HEK293 (cell line): ENCODE measurements around the gene NGRN.

Experiments
- CTCF ChIA-PET: fragments of 350-600 bp; formaldehyde crosslinking; extraction: SDS; loops from one replicate; lab custom pipeline; 2021; ENCODE audit warnings: antibody characterized with exemption; lab: Yijun Ruan, JAX
- POLR2A ChIA-PET: fragments of 300-600 bp; formaldehyde crosslinking; extraction: SDS; loops from one replicate; lab custom pipeline; 2020; ENCODE audit warnings: antibody characterized with exemption, inconsistent platforms; lab: Yijun Ruan, JAX
- H3K27ac ChIP-seq: fragments of 200-500 bp; sonication (Bioruptor generic); 2 replicates; pipeline ENCODE4 v1.5.1; 2014; ENCODE audit warnings: low read depth, low read length, control low read depth, inconsistent platforms; ENCODE audit errors: extremely low read depth
- H3K36me3 ChIP-seq, 2 experiments: fragments of 200-500 bp in 1 of 2; sonication (Bioruptor generic) in 1 of 2; 1 replicate in 1 of 2; 2 replicates in 1 of 2; pipeline ENCODE4 v1.5.1; 2014 to 2017; ENCODE audit warnings: inconsistent platforms in 2 of 2, low read length in 2 of 2; ENCODE audit not compliant: control insufficient read depth in 2 of 2, insufficient read depth in 1 of 2
- H3K4me1 ChIP-seq: fragments of 200-500 bp; sonication (Bioruptor generic); 2 replicates; pipeline ENCODE4 v1.5.1; 2014; ENCODE audit warnings: mild to moderate bottlenecking, low read length, inconsistent platforms; ENCODE audit not compliant: control insufficient read depth, insufficient read depth
- H3K4me3 ChIP-seq: 2 replicates; pipeline ENCODE4 v1.5.1; 2011; ENCODE audit warnings: low read depth, mild to moderate bottlenecking, control low read depth, low read length, moderate library complexity
- H3K9me3 ChIP-seq: fragments of 200-500 bp; sonication (Bioruptor generic); 2 replicates; pipeline ENCODE4 v1.5.1; 2014; ENCODE audit warnings: low read depth, low read length, inconsistent platforms; ENCODE audit not compliant: control insufficient read depth, insufficient read depth
- FEZF1 ChIP-seq: fragments of 450-650 bp; formaldehyde crosslinking; IDR thresholded peaks from 2 replicates; pipeline ENCODE4 v1.5.1; 2016; ENCODE audit warnings: missing biosample characterization, missing genetic modification characterization
- IKZF3 ChIP-seq: fragments of 450-650 bp; IDR thresholded peaks from 2 replicates; pipeline ENCODE4 v1.5.0; 2018; ENCODE audit warnings: missing biosample characterization, mild to moderate bottlenecking, missing genetic modification characterization, moderate library complexity
- OVOL3 ChIP-seq: fragments of 450-650 bp; formaldehyde crosslinking; IDR thresholded peaks from 2 replicates; pipeline ENCODE4 v1.5.1; 2016; ENCODE audit warnings: missing biosample characterization, missing genetic modification characterization
- SETDB1 ChIP-seq: IDR thresholded peaks from one replicate; pipeline ENCODE4 v1.6.1; 2017; ENCODE audit warnings: mild to moderate bottlenecking, low read length, moderate library complexity, mixed read lengths; ENCODE audit not compliant: insufficient read length
- ZBTB48 ChIP-seq: fragments of 450-650 bp; formaldehyde crosslinking; IDR thresholded peaks from 2 replicates; pipeline ENCODE4 v1.5.1; 2016; ENCODE audit warnings: missing biosample characterization, missing genetic modification characterization
- ZEB2 ChIP-seq: fragments of 450-650 bp; formaldehyde crosslinking; IDR thresholded peaks from 2 replicates; pipeline ENCODE4 v1.5.1; 2016; ENCODE audit warnings: missing biosample characterization, missing genetic modification characterization
- ZFP69B ChIP-seq: fragments of 450-650 bp; formaldehyde crosslinking; IDR thresholded peaks from 2 replicates; pipeline ENCODE4 v1.5.1; 2016; ENCODE audit warnings: missing biosample characterization, missing genetic modification characterization
- ZNF184 ChIP-seq: fragments of 450-650 bp; IDR thresholded peaks from 2 replicates; pipeline ENCODE4 v1.5.1; 2018; ENCODE audit warnings: missing biosample characterization, mild to moderate bottlenecking, missing genetic modification characterization
- ZNF23 ChIP-seq: fragments of 450-650 bp; formaldehyde crosslinking; IDR thresholded peaks from 2 replicates; pipeline ENCODE4 v1.5.1; 2016; ENCODE audit warnings: missing biosample characterization, missing genetic modification characterization, borderline replicate concordance
- ZNF596 ChIP-seq: fragments of 450-650 bp; IDR thresholded peaks from 2 replicates; pipeline ENCODE4 v1.5.0; 2018; ENCODE audit warnings: missing biosample characterization, mild to moderate bottlenecking, missing genetic modification characterization, moderate library complexity
- ZNF776 ChIP-seq: fragments of 450-650 bp; formaldehyde crosslinking; IDR thresholded peaks from 2 replicates; pipeline ENCODE4 v1.5.0; 2017; ENCODE audit warnings: missing biosample characterization, missing genetic modification characterization, borderline replicate concordance
- ZSCAN16 ChIP-seq: fragments of 450-650 bp; formaldehyde crosslinking; IDR thresholded peaks from 2 replicates; pipeline ENCODE4 v1.5.1; 2016; ENCODE audit warnings: missing biosample characterization, missing genetic modification characterization
- TF ChIP-seq, protein P1 (sequence below): fragments of 450-650 bp; formaldehyde crosslinking; IDR thresholded peaks from 2 replicates; pipeline ENCODE4 v1.5.1; 2016; ENCODE audit warnings: missing biosample characterization, missing genetic modification characterization, borderline replicate concordance
- TF ChIP-seq, protein P2 (sequence below): fragments of 450-650 bp; formaldehyde crosslinking; IDR thresholded peaks from 2 replicates; pipeline ENCODE4 v1.5.1; 2016; ENCODE audit warnings: missing biosample characterization, missing genetic modification characterization
- TF ChIP-seq, protein P3 (sequence below): fragments of 450-650 bp; formaldehyde crosslinking; IDR thresholded peaks from 2 replicates; pipeline ENCODE4 v1.5.1; 2017; ENCODE audit warnings: missing biosample characterization, mild to moderate bottlenecking, missing genetic modification characterization, moderate library complexity
- TF ChIP-seq, protein P4 (sequence below): fragments of 450-650 bp; formaldehyde crosslinking; IDR thresholded peaks from 2 replicates; pipeline ENCODE4 v1.5.1; 2016; ENCODE audit warnings: missing biosample characterization, missing genetic modification characterization
- TF ChIP-seq, protein P5 (sequence below): fragments of 450-650 bp; formaldehyde crosslinking; IDR thresholded peaks from 2 replicates; pipeline ENCODE4 v1.5.1; 2016; ENCODE audit warnings: missing biosample characterization, missing genetic modification characterization, borderline replicate concordance
- TF ChIP-seq, protein P6 (sequence below): fragments of 450-650 bp; formaldehyde crosslinking; IDR thresholded peaks from 2 replicates; pipeline ENCODE4 v1.5.1; 2016; ENCODE audit warnings: missing biosample characterization, missing genetic modification characterization
- TF ChIP-seq, protein P7 (sequence below): fragments of 450-650 bp; formaldehyde crosslinking; IDR thresholded peaks from 2 replicates; pipeline ENCODE4 v1.5.1; 2016; ENCODE audit warnings: missing biosample characterization, missing genetic modification characterization

NGRN gene

DNA sequence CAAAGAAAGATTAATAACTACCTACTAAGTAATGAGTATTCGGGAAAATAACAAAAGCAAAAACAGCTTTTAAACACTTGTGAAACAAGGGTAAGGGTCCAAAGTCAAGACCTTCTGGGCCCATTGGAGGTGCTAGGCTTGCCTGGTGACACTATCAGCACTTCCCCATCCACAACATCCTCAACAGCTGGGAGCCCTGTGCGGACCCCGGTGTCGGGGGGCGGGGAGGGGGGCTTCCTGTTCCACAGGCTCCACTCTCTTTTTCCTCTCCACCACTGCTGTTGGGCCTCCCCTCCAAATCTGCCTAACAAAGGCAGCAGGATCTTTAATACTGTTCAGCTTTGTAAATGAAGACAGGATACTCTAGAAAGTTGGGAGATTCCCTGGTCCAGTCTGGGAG, 21.6 kb downstream of the NGRN start:
- H3K9me3 ChIP-seq = no peaks in the 10 kb centered on the region
- ChIA-PET CTCF (interaction anchor here (0.6 to 2.2 kb wide), 23 partner anchors 9 to 676 kb away, joined by 3 to 11 read pairs (median 3); partner anchors contain the start of gene TTLL13), POLR2A (interaction anchor here (0.7 kb wide), 1 partner anchor 16 kb away, joined by 3 read pairs; no protein-coding TSS in a partner anchor)
- TF ChIP-seq, protein P1, sequence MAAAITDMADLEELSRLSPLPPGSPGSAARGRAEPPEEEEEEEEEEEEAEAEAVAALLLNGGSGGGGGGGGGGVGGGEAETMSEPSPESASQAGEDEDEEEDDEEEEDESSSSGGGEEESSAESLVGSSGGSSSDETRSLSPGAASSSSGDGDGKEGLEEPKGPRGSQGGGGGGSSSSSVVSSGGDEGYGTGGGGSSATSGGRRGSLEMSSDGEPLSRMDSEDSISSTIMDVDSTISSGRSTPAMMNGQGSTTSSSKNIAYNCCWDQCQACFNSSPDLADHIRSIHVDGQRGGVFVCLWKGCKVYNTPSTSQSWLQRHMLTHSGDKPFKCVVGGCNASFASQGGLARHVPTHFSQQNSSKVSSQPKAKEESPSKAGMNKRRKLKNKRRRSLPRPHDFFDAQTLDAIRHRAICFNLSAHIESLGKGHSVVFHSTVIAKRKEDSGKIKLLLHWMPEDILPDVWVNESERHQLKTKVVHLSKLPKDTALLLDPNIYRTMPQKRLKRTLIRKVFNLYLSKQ (tag by site-specific recombination) = no peak
- TF ChIP-seq, protein P2, sequence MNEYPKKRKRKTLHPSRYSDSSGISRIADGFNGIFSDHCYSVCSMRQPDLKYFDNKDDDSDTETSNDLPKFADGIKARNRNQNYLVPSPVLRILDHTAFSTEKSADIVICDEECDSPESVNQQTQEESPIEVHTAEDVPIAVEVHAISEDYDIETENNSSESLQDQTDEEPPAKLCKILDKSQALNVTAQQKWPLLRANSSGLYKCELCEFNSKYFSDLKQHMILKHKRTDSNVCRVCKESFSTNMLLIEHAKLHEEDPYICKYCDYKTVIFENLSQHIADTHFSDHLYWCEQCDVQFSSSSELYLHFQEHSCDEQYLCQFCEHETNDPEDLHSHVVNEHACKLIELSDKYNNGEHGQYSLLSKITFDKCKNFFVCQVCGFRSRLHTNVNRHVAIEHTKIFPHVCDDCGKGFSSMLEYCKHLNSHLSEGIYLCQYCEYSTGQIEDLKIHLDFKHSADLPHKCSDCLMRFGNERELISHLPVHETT (tag by site-specific recombination) = no peak
- TF ChIP-seq ZNF776 (no peak), ZSCAN16 (tag by site-specific recombination) (no peak)
- TF ChIP-seq, protein P3, sequence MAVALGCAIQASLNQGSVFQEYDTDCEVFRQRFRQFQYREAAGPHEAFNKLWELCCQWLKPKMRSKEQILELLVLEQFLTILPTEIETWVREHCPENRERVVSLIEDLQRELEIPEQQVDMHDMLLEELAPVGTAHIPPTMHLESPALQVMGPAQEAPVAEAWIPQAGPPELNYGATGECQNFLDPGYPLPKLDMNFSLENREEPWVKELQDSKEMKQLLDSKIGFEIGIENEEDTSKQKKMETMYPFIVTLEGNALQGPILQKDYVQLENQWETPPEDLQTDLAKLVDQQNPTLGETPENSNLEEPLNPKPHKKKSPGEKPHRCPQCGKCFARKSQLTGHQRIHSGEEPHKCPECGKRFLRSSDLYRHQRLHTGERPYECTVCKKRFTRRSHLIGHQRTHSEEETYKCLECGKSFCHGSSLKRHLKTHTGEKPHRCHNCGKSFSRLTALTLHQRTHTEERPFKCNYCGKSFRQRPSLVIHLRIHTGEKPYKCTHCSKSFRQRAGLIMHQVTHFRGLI (tag by site-specific recombination) = no peak
- H3K4me3 ChIP-seq = no peak overlapping the region
- H3K36me3 ChIP-seq = no peaks in the 10 kb centered on the region
- H3K4me1 ChIP-seq = no peaks in the 10 kb centered on the region
- no peak overlapping the region for H3K27ac ChIP-seq

DNA sequence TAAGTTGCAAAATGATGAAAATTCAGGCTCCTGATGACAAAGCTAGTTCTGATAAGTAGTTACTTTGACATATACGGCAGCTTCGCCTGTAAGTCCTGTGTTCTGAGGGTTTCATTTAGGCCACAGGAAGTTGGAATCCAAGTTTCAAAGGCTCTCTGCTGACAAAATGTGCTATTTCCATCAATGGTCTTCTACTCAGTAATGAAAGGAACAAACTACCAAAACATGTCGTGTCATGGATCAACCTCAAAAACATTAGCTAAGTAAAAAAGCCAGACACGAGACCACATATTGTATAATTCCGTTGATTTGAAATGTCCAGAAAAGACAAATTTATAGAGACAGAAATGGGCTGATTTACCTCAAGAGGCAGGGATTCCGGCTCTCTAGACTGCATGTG, 22.5 kb downstream of the NGRN start:
- H3K4me1 ChIP-seq = no peaks in the 10 kb centered on the region
- H3K36me3 ChIP-seq = no peaks in the 10 kb centered on the region
- H3K9me3 ChIP-seq = no peaks in the 10 kb centered on the region
- no peak overlapping the region for H3K4me3 ChIP-seq
- H3K27ac ChIP-seq = no peak overlapping the region
- CTCF ChIA-PET = interaction anchor here (0.5 to 2.2 kb wide), 13 partner anchors 8 to 733 kb away, joined by 3 to 11 read pairs (median 3); no protein-coding TSS in a partner anchor
- TF ChIP-seq OVOL3 (no peak), ZNF596 (tag by site-specific recombination) (no peak), IKZF3 (tag by site-specific recombination) (no peak), SETDB1 (no peak), ZFP69B (tag by site-specific recombination) (no peak), ZEB2 (tag by site-specific recombination) (no peak), ZNF184 (tag by site-specific recombination) (no peak), ZNF23 (tag by site-specific recombination) (no peak), ZBTB48 (no peak), FEZF1 (no peak)
- TF ChIP-seq, protein P4, sequence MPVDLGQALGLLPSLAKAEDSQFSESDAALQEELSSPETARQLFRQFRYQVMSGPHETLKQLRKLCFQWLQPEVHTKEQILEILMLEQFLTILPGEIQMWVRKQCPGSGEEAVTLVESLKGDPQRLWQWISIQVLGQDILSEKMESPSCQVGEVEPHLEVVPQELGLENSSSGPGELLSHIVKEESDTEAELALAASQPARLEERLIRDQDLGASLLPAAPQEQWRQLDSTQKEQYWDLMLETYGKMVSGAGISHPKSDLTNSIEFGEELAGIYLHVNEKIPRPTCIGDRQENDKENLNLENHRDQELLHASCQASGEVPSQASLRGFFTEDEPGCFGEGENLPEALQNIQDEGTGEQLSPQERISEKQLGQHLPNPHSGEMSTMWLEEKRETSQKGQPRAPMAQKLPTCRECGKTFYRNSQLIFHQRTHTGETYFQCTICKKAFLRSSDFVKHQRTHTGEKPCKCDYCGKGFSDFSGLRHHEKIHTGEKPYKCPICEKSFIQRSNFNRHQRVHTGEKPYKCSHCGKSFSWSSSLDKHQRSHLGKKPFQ (tag by site-specific recombination) = no peak
- TF ChIP-seq, protein P5, sequence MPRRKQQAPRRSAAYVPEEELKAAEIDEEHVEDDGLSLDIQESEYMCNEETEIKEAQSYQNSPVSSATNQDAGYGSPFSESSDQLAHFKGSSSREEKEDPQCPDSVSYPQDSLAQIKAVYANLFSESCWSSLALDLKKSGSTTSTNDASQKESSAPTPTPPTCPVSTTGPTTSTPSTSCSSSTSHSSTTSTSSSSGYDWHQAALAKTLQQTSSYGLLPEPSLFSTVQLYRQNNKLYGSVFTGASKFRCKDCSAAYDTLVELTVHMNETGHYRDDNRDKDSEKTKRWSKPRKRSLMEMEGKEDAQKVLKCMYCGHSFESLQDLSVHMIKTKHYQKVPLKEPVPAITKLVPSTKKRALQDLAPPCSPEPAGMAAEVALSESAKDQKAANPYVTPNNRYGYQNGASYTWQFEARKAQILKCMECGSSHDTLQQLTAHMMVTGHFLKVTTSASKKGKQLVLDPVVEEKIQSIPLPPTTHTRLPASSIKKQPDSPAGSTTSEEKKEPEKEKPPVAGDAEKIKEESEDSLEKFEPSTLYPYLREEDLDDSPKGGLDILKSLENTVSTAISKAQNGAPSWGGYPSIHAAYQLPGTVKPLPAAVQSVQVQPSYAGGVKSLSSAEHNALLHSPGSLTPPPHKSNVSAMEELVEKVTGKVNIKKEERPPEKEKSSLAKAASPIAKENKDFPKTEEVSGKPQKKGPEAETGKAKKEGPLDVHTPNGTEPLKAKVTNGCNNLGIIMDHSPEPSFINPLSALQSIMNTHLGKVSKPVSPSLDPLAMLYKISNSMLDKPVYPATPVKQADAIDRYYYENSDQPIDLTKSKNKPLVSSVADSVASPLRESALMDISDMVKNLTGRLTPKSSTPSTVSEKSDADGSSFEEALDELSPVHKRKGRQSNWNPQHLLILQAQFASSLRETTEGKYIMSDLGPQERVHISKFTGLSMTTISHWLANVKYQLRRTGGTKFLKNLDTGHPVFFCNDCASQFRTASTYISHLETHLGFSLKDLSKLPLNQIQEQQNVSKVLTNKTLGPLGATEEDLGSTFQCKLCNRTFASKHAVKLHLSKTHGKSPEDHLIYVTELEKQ = no peak
- TF ChIP-seq, protein P6, sequence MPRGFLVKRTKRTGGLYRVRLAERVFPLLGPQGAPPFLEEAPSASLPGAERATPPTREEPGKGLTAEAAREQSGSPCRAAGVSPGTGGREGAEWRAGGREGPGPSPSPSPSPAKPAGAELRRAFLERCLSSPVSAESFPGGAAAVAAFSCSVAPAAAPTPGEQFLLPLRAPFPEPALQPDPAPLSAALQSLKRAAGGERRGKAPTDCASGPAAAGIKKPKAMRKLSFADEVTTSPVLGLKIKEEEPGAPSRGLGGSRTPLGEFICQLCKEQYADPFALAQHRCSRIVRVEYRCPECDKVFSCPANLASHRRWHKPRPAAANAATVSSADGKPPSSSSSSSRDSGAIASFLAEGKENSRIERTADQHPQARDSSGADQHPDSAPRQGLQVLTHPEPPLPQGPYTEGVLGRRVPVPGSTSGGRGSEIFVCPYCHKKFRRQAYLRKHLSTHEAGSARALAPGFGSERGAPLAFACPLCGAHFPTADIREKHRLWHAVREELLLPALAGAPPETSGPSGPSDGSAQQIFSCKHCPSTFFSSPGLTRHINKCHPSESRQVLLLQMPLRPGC (tag by site-specific recombination) = no peak
- TF ChIP-seq, protein P7, sequence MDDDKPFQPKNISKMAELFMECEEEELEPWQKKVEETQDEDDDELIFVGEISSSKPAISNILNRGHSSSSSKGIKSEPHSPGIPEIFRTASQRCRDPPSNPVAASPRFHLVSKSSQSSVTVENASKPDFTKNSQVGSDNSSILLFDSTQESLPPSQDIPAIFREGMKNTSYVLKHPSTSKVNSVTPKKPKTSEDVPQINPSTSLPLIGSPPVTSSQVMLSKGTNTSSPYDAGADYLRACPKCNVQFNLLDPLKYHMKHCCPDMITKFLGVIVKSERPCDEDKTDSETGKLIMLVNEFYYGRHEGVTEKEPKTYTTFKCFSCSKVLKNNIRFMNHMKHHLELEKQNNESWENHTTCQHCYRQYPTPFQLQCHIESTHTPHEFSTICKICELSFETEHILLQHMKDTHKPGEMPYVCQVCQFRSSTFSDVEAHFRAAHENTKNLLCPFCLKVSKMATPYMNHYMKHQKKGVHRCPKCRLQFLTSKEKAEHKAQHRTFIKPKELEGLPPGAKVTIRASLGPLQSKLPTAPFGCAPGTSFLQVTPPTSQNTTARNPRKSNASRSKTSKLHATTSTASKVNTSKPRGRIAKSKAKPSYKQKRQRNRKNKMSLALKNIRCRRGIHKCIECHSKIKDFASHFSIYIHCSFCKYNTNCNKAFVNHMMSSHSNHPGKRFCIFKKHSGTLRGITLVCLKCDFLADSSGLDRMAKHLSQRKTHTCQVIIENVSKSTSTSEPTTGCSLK (tag by site-specific recombination) = no peak
- POLR2A ChIA-PET = interaction anchor here (0.7 kb wide), 1 partner anchor 96 kb away, joined by 3 read pairs; no protein-coding TSS in a partner anchor
